Right renal pelvis (tissue), 4 donors: ENCODE measurements around the gene SDR39U1. TPM values are rescaled to one million over a fixed set of nuclear protein-coding genes. Genes with fewer than 3 reads are reported as not detected.

ENCODE experiments used
- DNase-seq, 4 donors: peaks; one replicate each; pipeline ENCODE4 v3.0.0-alpha.2; 2013; ENCODE audit warnings: low read depth in 4 of 4, low spot score in 3 of 4, missing footprints in 1 of 4
- polyA plus RNA-seq, 4 donors: library from polyadenylated mRNA; unstranded; fragments of 120-200 nt; gene quantifications; one replicate each; pipeline ENCODE4 v1.2.1, GENCODE V29; 2013; ENCODE audit not compliant: insufficient read length in 4 of 4

The SDR39U1 gene
- polyA plus RNA-seq, 4 donors = 57.0 to 84.9 (median 63.0) TPM

DNA sequence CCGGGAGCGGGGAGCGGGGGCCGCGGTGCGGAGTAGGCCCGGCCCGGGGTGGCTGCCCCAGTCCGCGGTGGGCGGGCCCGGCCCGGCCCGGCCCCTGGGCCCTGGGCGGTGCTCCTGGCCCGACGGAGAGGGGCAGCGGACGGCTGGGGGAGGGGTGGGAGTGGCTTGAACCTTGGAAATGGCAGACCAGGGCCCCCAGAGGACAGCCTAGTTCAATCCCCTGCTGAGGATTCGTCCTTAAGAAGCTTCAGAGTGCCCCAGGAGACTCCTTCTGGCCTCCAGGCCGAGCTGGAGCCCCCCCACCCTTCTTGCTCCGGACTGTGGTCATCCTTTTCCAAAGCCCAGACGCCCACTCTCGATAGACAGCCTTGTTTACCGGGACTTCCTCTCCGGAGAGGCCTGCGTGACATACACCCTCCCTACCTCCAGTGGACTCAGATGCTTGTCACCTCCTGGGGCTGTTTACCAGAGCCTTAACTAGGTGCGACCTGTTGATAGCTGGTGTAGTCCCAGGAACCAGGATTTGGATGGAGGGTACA is 12.4 kb downstream of the SDR39U1 start:
- DNase-seq = peak in 2 of 4 donors; percentile 56 to 62

DNA sequence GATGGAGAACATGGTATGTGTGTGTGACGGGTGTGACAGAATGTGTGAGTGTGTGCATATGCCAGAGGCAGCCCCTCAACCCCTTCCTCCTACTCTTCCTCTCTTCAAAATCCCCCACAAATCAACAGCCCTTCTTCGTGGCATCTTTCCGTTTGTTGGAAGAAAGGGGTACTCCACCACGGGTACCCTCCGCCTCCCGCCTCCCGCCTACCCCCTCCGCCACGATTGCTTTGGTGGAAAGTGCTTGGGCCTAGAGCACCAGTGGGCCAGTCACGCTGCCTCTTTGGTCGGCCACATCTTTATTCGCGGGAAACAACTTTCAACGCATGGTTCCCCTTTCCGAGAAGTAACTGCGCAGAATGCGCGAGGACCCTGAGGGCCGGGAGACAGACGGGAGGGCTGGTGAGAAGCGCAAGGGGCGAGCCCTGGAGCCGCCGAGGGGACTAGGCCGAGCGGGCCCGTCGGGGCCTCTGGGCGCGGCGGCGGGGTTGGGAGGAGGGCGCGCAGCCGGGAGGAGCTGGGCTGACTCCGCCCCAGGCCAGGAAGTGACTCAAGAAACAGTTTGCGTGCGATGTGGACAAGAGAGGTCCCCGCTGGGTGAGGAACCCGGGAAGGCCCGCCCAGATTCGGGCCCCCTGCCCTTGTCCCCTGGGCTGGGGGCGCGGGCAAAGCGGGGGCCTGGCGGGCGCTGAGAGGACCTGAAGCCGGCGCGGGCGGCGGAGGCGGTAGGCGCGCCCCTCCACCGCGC is 13.0 kb downstream of the SDR39U1 start, which contains the start of the genes CBLN3 and KHNYN:
TSS of gene CBLN3 (minus strand) at position 274 of the 748 bp plus-strand sequence. CDS start 614 bp downstream, outside the sequence.
TSS of gene KHNYN (plus strand) at position 560 of the 748 bp plus-strand sequence. CDS start 777 bp downstream, outside the sequence.
- DNase-seq = peak; percentile 72 to 84 (median 80)

GRCh38 chr14:24428628-24429394 is 13.8 kb downstream of the SDR39U1 start:
- DNase-seq = no peak

DNA sequence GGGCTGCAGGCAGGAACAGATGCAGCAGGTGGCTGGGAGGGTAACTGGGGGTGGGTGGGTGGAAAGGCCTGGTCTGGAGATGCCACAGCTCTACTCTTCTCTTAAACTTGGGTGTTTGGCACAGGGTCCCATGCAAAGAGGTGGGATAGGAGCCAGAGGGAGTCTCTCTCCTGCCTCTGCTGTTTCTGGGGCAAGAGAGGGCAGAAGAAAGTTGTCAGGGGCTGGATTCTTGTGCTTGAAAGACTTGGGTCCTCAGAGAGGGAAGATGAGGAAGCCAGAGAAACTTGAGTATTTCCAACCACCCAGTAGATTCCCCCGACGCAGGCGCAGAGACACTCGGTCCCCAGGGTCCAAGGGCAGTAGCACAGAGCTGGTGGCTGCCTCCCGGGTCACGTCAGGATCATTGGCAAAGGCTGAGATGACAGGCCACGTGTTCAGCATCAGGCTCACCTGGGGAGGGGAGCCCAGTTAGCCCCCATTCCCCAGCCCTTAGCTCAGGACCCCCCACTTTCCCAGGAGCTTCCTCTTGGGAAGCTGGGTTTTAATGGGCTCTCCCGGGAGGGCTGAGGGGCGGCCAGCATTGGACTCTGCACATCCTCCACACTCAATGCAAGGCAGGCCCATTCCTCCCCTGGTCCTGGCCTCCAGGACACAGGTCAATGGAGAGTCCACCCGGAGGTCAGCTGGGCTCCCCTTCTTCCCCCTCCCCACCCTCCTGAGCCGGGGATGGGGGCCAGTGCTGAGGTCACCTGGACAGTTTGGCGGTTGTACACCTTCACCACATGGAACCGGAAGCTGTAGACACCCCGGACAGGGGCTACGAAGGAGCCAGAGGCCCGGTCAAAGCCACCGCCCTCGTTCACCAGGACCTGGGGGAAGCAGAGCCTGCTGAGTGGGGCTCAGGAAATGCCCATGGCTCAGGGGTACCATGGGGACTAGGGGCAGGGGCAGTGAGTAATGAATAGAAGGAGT is 14.8 kb downstream of the SDR39U1 start:
- no peak for DNase-seq

GRCh38 chr14:24426912-24427536 is 15.6 kb downstream of the SDR39U1 start:
- DNase-seq = no peak

DNA sequence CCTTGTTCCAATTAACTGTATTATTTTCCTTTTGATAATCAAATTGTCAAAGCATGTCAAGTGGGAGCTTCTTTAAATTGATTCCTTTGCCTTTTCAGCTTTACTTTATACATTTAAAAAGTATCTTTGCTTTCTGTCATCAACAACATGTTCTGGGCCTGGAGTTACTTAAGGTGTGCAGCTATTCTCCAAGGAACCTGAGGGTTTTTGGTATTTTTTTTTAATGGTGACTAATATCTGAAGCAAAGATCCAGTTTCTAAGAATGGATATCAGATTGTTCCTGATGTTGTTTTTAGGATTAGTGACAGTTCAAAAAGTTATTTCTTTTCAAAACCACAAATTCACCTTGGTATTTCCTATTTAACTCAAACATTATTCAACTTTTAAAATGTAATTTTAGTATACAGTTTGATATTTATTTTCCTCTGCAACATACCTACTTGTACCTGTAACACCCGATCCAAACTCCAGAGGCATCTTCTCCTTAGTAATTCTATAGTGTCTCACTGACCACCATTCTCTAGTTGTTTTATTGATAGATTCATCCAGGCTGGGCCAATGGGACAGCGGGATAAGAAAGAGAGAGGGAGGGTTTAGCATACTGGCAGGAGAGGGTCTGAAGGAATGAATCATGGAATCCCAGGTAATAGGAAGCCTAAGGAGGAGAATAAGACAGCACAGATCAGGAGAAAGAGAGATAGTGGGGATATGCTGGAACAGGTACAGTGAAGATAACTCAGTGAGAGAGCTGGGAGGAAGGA is 16.2 kb downstream of the SDR39U1 start:
- DNase-seq = no peak

DNA sequence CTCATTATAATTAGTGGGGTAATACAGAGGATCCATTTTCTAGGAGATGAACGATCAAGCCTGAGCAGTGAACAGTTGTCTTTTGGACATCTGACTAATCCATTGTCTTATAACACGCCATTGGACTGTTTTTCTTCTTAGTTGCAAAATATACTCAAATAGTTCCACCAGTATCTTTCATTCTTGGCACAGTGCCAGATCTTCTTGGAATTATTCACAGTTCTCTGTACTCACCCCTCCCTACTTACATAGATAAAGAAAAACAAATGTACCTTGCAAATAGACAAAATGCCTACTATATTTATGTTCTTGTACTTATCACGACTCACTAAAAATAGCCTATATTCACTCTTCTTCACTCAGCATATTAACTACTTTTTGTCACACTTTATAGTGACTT is 16.9 kb downstream of the SDR39U1 start:
- DNase-seq = no peak

GRCh38 chr14:24422694-24423601 is 19.6 kb downstream of the SDR39U1 start:
- DNase-seq = no peak

- no peak for DNase-seq
These were observed 20.3 kb downstream of the SDR39U1 start for GRCh38 chr14:24422261-24422660.

DNA sequence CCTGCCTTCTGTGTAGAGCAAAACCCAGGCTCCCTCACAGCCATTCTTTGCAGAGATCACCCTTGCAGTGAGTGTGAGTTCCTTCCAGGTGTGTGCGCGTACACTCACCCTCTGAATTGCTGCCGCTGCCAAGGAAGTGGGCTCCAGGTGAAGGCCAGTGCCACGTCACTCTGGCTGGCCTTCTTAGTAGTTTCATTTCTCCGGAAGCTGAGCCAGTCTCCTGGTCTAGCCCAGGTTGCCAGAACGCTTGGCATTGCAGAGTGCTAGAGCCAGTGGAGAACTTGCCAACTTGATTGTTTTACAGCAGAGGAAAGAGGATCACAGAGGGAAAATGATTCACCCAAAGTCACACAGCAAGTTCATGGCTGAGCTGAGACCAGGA is 24.1 kb downstream of the SDR39U1 start:
- DNase-seq = no peak

DNA sequence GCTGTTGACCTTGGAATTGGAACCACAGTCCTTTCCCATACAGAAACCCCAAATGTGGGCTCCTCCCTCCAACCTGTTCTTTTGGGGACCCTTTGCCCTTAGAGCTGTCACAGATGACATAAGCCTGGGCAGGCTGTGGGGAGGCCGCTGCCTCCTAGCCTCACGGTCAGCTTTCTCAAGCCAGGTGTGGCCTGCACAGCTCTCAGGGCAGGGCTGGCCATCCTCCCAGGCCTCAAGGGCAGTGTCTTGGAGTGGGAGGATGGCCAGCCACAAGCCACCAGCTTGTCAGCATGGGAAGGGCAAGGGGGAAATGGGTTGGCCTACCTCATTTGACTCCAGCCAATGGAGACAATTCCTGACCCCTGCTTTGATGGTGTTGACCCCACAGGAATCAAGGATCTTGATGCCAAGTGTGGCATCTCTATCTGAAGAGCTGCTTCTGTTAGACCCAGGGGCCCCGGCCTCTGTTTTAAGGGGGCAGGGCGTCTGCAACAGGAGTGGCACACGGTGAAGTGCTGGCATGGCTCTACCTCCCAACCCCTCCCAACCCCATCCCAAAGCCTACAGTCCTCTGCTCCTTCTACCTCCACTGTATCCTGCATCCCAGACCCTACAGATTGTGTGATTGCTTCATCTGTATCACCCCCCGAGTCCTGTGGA is 24.6 kb downstream of the SDR39U1 start:
- no peak for DNase-seq

DNA sequence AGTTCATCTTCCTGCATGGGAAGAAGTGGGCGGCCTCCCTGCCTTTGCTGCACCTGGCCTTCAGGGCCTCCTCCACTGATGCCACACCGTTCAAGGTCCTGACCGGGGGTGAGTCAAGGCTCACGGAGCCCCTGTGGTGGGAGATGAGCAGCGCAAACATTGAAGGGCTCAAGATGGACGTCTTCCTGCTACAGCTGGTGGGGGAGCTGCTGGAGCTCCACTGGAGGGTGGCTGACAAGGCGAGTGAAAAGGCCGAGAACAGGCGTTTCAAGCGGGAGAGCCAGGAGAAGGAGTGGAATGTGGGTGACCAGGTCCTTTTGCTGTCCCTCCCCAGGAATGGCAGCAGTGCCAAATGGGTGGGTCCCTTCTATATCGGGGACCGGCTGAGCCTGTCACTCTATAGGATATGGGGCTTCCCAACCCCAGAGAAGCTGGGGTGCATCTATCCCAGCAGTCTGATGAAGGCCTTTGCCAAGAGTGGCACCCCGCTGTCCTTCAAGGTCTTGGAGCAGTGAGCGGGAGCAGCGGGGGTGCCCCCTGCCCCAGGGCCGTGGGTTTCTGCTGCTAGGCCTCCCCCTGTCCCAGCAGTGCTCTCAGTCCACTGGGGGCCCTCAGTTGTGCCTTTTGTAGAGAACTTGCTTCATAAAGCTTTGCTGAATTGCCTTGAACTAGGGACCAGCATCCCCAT is 25.5 kb downstream of the SDR39U1 start:
- DNase-seq = no peak

GRCh38 chr14:24416254-24416931 is 26.2 kb downstream of the SDR39U1 start:
- DNase-seq = no peak

DNA sequence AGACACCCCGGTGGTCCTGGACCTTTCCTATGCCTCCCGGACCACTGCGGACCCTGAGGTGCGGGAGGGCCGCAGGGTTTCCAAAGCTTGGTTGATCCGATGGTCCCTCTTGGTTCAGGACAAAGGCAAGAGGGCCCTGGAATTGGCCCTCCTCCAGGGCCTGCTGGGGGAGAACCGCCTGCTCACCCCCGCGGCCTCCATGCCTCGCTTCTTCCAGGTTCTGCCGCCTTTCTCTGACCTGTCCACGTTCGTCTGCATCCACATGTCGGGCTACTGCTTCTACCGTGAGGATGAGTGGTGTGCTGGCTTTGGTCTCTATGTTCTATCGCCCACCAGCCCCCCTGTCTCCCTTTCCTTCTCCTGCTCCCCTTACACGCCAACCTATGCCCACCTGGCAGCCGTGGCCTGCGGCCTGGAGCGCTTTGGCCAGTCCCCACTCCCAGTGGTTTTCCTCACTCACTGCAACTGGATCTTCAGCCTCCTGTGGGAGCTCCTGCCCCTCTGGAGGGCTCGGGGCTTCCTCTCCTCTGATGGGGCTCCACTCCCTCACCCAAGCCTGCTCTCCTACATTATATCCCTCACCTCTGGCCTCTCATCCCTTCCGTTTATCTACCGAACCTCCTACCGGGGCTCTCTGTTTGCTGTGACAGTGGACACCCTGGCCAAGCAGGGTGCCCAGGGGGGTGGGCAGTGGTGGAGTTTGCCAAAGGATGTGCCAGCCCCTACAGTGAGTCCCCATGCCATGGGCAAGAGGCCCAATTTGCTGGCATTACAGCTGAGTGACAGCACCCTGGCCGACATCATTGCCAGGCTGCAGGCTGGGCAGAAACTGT is 26.9 kb downstream of the SDR39U1 start:
- no peak for DNase-seq

- DNase-seq = no peak
These were observed 27.7 kb downstream of the SDR39U1 start for GRCh38 chr14:24414732-24415420.
